Activated B cell treated with CpG ODN at 0.5 μM for 24 hours (primary cell): ENCODE results near the gene ALKBH6. TPM values are rescaled to one million over a fixed set of nuclear protein-coding genes. Genes with fewer than 3 reads are reported as not detected.

ENCODE experiments used
- ATAC-seq: fragments of 200-7000 bp; cut with Tn5 transposase; one replicate; pipeline ENCODE4 v1.10.0; 2021; ENCODE audit warnings: low read depth, mild to moderate bottlenecking, moderate library complexity
- CTCF ChIA-PET: fragments of 350-600 bp; sonication (Branson Sonifier 250); formaldehyde crosslinking; loops from one replicate; lab custom pipeline; 2021; ENCODE audit warnings: antibody characterized with exemption; lab: Charles Lee
- POLR2A ChIA-PET: fragments of 350-600 bp; sonication (Branson Sonifier 250); formaldehyde crosslinking; loops from one replicate; lab custom pipeline; 2021; ENCODE audit warnings: antibody characterized with exemption; lab: Charles Lee
- DNase-seq: peaks from one replicate; pipeline ENCODE4 v3.0.0; 2022
- H3K27ac Mint-ChIP-seq: one replicate; pipeline ENCODE4 v1.8.0; 2020; ENCODE audit warnings: mixed read lengths
- H3K27me3 Mint-ChIP-seq: one replicate; pipeline ENCODE4 v1.8.0; 2021; ENCODE audit warnings: mixed read lengths
- H3K36me3 Mint-ChIP-seq: one replicate; pipeline ENCODE4 v1.8.0; 2021; ENCODE audit warnings: low read depth, mixed read lengths
- H3K4me1 Mint-ChIP-seq: one replicate; pipeline ENCODE4 v1.8.0; 2021; ENCODE audit warnings: mixed read lengths
- H3K4me3 Mint-ChIP-seq: one replicate; pipeline ENCODE4 v1.8.0; 2020; ENCODE audit warnings: mild to moderate bottlenecking, mixed read lengths
- H3K9me3 Mint-ChIP-seq: one replicate; pipeline ENCODE4 v1.8.0; 2020; ENCODE audit warnings: mixed read lengths
- CTCF ChIP-seq: fragments of 200-600 bp; IDR thresholded peaks from one replicate; pipeline ENCODE4 v1.8.0; 2022; ENCODE audit warnings: antibody characterized with exemption, mild to moderate bottlenecking
- intact Hi-C: fragments of 100-400 bp; cut with micrococcal nuclease; formaldehyde crosslinking; loops from one replicate; pipeline ENCODE4 v1.15.1; 2024
- total RNA-seq: library from RNA; stranded (reverse); gene quantifications from 2 replicates; pipeline ENCODE4 v1.2.3, GENCODE V29; 2022

Gene ALKBH6
- total RNA-seq, 1 donor from 2014 or later = 32.7 TPM

GRCh38 chr19:36001605-36002004 is 12.4 kb downstream of the ALKBH6 start:
- no peak for TF ChIP-seq CTCF
- CTCF ChIA-PET = no interaction called here
- POLR2A ChIA-PET = no interaction called here
- peaks cover 13% of the 10 kb centered on the region for H3K4me1 Mint-ChIP-seq
- H3K9me3 Mint-ChIP-seq = no peaks in the 10 kb centered on the region
- DNase-seq (no peak), ATAC-seq (no peak)
- H3K27ac Mint-ChIP-seq = no peak overlapping the region
- intact Hi-C loops = no loop called here
- no peaks in the 10 kb centered on the region for H3K27me3 Mint-ChIP-seq
- no peak overlapping the region for H3K4me3 Mint-ChIP-seq
- peaks cover 29% of the 10 kb centered on the region for H3K36me3 Mint-ChIP-seq

GRCh38 chr19:35996777-35997176 is 17.2 kb downstream of the ALKBH6 start:
- Mint-ChIP-seq H3K9me3 (no peaks in the 10 kb centered on the region), H3K4me1 (peaks cover 33% of the 10 kb centered on the region), H3K4me3 (peak overlapping the region; percentile 84), H3K27me3 (no peaks in the 10 kb centered on the region), H3K27ac (no peak overlapping the region), H3K36me3 (peaks cover 28% of the 10 kb centered on the region)
- intact Hi-C loops = no loop called here
- ATAC-seq (no peak), DNase-seq (no peak)
- TF ChIP-seq CTCF = no peak
- CTCF ChIA-PET = no interaction called here
- POLR2A ChIA-PET = interaction anchor here (0.6 to 2.0 kb wide), 3 partner anchors 15 to 968 kb away, joined by 4 to 19 read pairs (median 10); partner anchors contain the start of gene ALKBH6

- Mint-ChIP-seq H3K27ac (peak within 1 kb of the TSS; percentile 94), H3K27me3 (no peaks in the 10 kb centered on the region), H3K36me3 (peaks cover 20% of the 10 kb centered on the region), H3K4me3 (peak within 1 kb of the TSS; percentile 94), H3K9me3 (no peaks in the 10 kb centered on the region), H3K4me1 (peaks cover 33% of the 10 kb centered on the region)
- TF ChIP-seq CTCF = no peak
- POLR2A ChIA-PET = interaction anchor here (0.5 to 2.8 kb wide), 4 partner anchors 19 to 618 kb away, joined by 3 to 17 read pairs (median 6); partner anchors contain the start of genes ALKBH6, POLR2I, THAP8 and WDR62
- ATAC-seq (peak; percentile 94), DNase-seq (peak; percentile 88)
- CTCF ChIA-PET = interaction anchor here (1.0 kb wide), 1 partner anchor 58 kb away, joined by 3 read pairs; the partner anchor contains the start of gene THAP8
- intact Hi-C loops = loop anchor here (1.0 kb wide), 4 partner anchors 19 to 250 kb away; partner anchors contain the start of genes ALKBH6, PSENEN, TBCB and THAP8
Measured at GRCh38 chr19:35995048-35995993, 18.7 kb downstream of the ALKBH6 start, which contains the start of gene SDHAF1. TSS of gene SDHAF1 (plus strand) at chr19:35995188. CDS start at chr19:35995275, 87 bp downstream.

GRCh38 chr19:35993923-35994598 is 20.0 kb downstream of the ALKBH6 start:
- no peak for DNase-seq

More at GRCh38 chr19:35993923-35994598, 20.0 kb downstream of the ALKBH6 start:
- peaks cover 16% of the 10 kb centered on the region for H3K36me3 Mint-ChIP-seq
- intact Hi-C loops = no loop called here
- no peak for TF ChIP-seq CTCF
- CTCF ChIA-PET = interaction anchor here (0.6 to 0.8 kb wide), 2 partner anchors 60 to 112 kb away, joined by 3 read pairs; partner anchors contain the start of gene THAP8
- peak overlapping the region; percentile 63 for H3K27ac Mint-ChIP-seq
- H3K4me1 Mint-ChIP-seq = peaks cover 31% of the 10 kb centered on the region
- no peak for ATAC-seq
- peak overlapping the region; percentile 94 for H3K4me3 Mint-ChIP-seq
- POLR2A ChIA-PET = interaction anchor here (0.7 to 2.8 kb wide), 6 partner anchors 20 to 1316 kb away, joined by 3 to 17 read pairs (median 5); partner anchors contain the start of genes ALKBH6, POLR2I, THAP8 and ZNF790
- no peaks in the 10 kb centered on the region for H3K9me3 Mint-ChIP-seq
- H3K27me3 Mint-ChIP-seq = no peaks in the 10 kb centered on the region
